GM19239 (cell line): ENCODE results near the gene GRIN2A.

Experiments
- DNase-seq: peaks from one replicate; pipeline ENCODE4 v3.0.0; 2011; ENCODE audit warnings: low spot score; ENCODE audit not compliant: insufficient read length
- FAIRE-seq: peaks from 2 replicates; lab custom pipeline; 2011; peaks lifted over from hg19 to GRCh38; lab: Jason Lieb, UNC

GRIN2A gene

GRCh38 chr16:10182222-10183053 is at the start of gene GRIN2A:
GRIN2A (minus strand) TSS chr16:10182428; CDS start chr16:10180411, 2,017 bp downstream.
- FAIRE-seq (no peak), DNase-seq (no peak)

GRCh38 chr16:10231563-10231962 is 49.3 kb upstream of the GRIN2A start:
- DNase-seq (no peak), FAIRE-seq (no peak)

- peak; percentile 75 for FAIRE-seq
- peak; percentile 35 for DNase-seq
Observed at GRCh38 chr16:10228779-10229178, 46.6 kb upstream of the GRIN2A start.

GRCh38 chr16:10226987-10227306 is 44.7 kb upstream of the GRIN2A start:
- FAIRE-seq (no peak), DNase-seq (no peak)

GRCh38 chr16:10226141-10226986 is 44.1 kb upstream of the GRIN2A start:
- FAIRE-seq: no peak
- DNase-seq: no peak

GRCh38 chr16:10225653-10226052 is 43.4 kb upstream of the GRIN2A start:
- FAIRE-seq: no peak
- DNase-seq: no peak

- no peak for FAIRE-seq
- no peak for DNase-seq
Observed at GRCh38 chr16:10224850-10225249, 42.6 kb upstream of the GRIN2A start.

- no peak for FAIRE-seq
- no peak for DNase-seq
Observed at GRCh38 chr16:10220942-10221341, 38.7 kb upstream of the GRIN2A start.

- no peak for DNase-seq
- no peak for FAIRE-seq
Observed at GRCh38 chr16:10219742-10220141, 37.5 kb upstream of the GRIN2A start.

GRCh38 chr16:10218490-10219206 is 36.4 kb upstream of the GRIN2A start:
- FAIRE-seq: peak; percentile 8

GRCh38 chr16:10213748-10214147 is 31.5 kb upstream of the GRIN2A start:
- DNase-seq (no peak), FAIRE-seq (no peak)

More at GRCh38 chr16:10218490-10219206, 36.4 kb upstream of the GRIN2A start:
- DNase-seq: no peak

GRCh38 chr16:10210944-10211343 is 28.7 kb upstream of the GRIN2A start:
- DNase-seq: no peak
- FAIRE-seq: no peak

GRCh38 chr16:10206865-10207264 is 24.6 kb upstream of the GRIN2A start:
- DNase-seq (no peak), FAIRE-seq (no peak)

GRCh38 chr16:10206215-10206614 is 24.0 kb upstream of the GRIN2A start:
- DNase-seq: no peak
- no peak for FAIRE-seq

GRCh38 chr16:10205688-10206087 is 23.5 kb upstream of the GRIN2A start:
- FAIRE-seq: no peak

GRCh38 chr16:10202649-10203048 is 20.4 kb upstream of the GRIN2A start:
- no peak for FAIRE-seq
- no peak for DNase-seq

More at GRCh38 chr16:10205688-10206087, 23.5 kb upstream of the GRIN2A start:
- DNase-seq: no peak

- no peak for DNase-seq
- no peak for FAIRE-seq
Observed at GRCh38 chr16:10200637-10201586, 18.7 kb upstream of the GRIN2A start.

- no peak for FAIRE-seq
- no peak for DNase-seq
Observed at GRCh38 chr16:10196999-10197398, 14.8 kb upstream of the GRIN2A start.

GRCh38 chr16:10191096-10191495 is 8.9 kb upstream of the GRIN2A start:
- DNase-seq (no peak), FAIRE-seq (no peak)
